ENCODE results near the gene GAS2L2. TPM values are rescaled to one million over a fixed set of nuclear protein-coding genes. Genes with fewer than 3 reads are reported as not detected.

Gene GAS2L2
- total RNA-seq = under 1 TPM in 1 of 2 experiments, not detected in 1; 0.11 TPM

DNA sequence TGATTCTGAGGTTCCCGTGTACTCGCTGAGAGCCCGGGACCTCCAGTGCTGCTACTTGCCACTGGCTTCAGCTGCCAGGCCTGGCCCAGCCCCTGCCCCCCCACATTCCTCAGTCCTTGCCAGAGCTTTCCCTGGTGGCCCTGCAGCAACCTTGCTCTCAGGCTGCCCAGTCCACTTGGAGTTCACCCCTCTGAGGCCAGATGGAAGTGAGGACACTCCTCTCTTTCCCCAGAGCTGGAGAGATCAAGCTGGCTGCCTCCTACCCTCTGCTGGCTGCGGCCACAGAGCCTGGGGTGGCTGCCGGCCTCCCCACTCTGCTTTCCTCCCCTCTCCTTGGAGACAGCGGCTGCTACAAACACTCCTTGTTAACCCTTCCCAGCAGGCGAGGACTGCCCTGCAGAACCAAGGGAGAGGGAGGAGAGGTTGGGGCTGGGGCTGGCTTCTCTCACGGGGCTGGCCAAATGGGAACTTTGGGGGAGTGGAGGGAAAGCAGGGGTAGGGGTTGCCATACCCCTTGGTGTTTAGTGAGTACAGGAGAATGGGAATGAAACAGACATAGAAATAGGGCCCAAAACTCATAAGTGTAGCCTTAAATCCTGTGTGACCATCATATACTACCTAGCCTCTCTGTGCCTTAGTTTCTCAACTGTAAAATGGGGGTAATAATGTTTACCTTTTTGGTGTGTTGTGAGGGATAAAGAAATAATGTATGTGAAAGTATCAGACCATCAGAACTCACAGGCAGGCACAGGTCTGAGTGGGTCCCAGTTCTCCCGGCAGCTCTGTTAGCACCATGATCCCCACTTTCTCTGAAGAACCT is at the start of gene GAS2L2:
TSS of gene GAS2L2 (minus strand) at position 295 of the 820 bp plus-strand sequence. CDS start 389 bp downstream, outside the sequence.
- H3K4me1 Mint-ChIP-seq = peaks cover 7% of the 10 kb centered on the region
- H3K9me3 Mint-ChIP-seq = no peaks in the 10 kb centered on the region
- DNase-seq (no peak), ATAC-seq (ENCODE audit: low read depth) (no peak)
- no peaks in the 10 kb centered on the region for H3K36me3 Mint-ChIP-seq
- no peak within 1 kb of the TSS for H3K27ac Mint-ChIP-seq
- POLR2A ChIA-PET = no interaction called here
- peaks cover 37% of the 10 kb centered on the region for H3K27me3 Mint-ChIP-seq
- no peak within 1 kb of the TSS for H3K4me3 Mint-ChIP-seq

DNA sequence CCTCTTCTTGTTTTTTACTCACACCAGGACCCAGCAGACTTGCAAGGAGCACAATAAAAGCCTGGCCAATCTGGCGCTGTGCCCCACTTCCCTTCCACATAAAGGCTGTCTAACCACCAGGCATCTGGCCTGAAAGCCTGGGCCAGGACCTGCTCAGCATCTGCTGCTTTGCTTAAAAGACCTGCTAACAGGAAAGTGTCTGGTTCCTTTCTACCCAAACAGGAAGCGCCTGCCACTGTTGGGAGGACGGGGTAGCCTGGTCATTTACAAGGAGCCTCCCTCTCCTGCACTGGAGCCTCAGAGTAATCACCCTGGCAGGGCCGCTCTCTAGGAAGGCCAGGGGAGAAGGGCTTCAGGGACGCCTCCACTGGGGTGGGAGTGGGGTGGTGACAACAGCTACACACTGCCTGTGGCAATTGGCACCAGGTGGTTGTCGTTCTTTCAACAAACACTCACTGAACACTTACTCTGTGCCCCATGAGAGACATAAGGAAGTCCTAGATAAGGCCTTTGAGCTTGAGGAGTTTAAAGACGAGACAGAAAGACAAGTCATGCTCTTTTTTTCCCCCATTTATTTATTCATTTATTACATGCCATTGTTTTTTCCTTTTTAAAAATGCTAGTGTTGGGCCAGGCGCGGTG is 48.7 kb upstream of the GAS2L2 start:
- no peaks in the 10 kb centered on the region for H3K36me3 Mint-ChIP-seq
- peak; percentile 40 for DNase-seq
- H3K9me3 Mint-ChIP-seq = no peaks in the 10 kb centered on the region
- peak overlapping the region; percentile 66 for H3K4me3 Mint-ChIP-seq
- H3K4me1 Mint-ChIP-seq = peaks cover 19% of the 10 kb centered on the region
- peaks cover 18% of the 10 kb centered on the region for H3K27me3 Mint-ChIP-seq
- POLR2A ChIA-PET = interaction anchor here (0.6 kb wide), 1 partner anchor 39 kb away, joined by 3 read pairs; no protein-coding TSS in a partner anchor
- H3K27ac Mint-ChIP-seq = peak overlapping the region; percentile 65
- peak; percentile 37 for ATAC-seq (ENCODE audit: low read depth)

DNA sequence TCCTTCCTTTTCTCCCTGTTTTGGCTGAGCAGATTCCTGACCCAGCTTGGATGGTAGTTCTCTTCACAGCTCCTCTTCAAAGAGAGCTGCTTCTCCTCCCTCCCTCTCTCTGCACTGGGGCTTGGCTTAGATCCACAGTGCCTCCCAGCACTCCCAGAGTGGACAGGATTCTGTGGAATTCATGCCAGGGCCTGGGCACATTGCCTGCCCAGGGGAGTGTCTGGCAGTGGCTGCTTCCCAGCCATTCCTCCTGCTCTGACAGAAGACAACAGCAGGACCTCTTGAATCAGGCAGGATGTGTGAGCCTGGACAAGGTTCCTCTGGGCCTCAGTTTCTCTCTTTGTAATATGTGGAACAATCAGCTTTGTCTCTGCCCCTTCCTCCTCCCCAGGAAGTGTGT is 46.9 kb upstream of the GAS2L2 start:
- ATAC-seq (ENCODE audit: low read depth) (no peak), DNase-seq (no peak)
- Mint-ChIP-seq H3K27ac (no peak overlapping the region), H3K4me1 (peaks cover 20% of the 10 kb centered on the region), H3K36me3 (no peaks in the 10 kb centered on the region), H3K27me3 (peaks cover 30% of the 10 kb centered on the region), H3K9me3 (no peaks in the 10 kb centered on the region), H3K4me3 (no peak overlapping the region)
- POLR2A ChIA-PET = interaction anchor here (0.9 kb wide), 1 partner anchor 9 kb away, joined by 5 read pairs; the partner anchor contains the start of gene TAF15

DNA sequence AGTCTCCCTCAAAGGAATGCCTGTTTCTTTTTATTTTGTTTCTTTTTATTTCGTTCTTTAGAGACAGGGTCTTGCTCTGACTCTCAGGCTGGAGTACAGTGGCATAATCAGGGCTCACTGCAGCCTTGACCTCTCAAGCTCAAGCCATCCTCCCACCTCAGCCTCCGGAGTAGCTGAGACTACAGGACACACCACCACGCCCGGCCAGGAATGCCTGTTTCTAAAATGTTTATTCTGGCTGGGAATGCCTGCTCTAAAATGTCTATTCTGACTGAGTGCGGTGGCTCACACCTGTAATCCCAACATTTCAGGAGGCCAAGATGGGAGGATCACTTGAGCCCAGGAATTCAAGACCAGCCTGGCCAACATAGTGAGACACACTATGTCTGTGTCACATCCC is 44.9 kb upstream of the GAS2L2 start:
- Mint-ChIP-seq H3K4me3 (no peak overlapping the region), H3K36me3 (no peaks in the 10 kb centered on the region), H3K27ac (no peak overlapping the region), H3K4me1 (peaks cover 23% of the 10 kb centered on the region), H3K27me3 (peaks cover 50% of the 10 kb centered on the region), H3K9me3 (no peaks in the 10 kb centered on the region)
- DNase-seq = no peak
- POLR2A ChIA-PET = interaction anchor here (4.0 kb wide), 1 partner anchor 11 kb away, joined by 21 read pairs; the partner anchor contains the start of gene TAF15
- ATAC-seq (ENCODE audit: low read depth) = no peak

DNA sequence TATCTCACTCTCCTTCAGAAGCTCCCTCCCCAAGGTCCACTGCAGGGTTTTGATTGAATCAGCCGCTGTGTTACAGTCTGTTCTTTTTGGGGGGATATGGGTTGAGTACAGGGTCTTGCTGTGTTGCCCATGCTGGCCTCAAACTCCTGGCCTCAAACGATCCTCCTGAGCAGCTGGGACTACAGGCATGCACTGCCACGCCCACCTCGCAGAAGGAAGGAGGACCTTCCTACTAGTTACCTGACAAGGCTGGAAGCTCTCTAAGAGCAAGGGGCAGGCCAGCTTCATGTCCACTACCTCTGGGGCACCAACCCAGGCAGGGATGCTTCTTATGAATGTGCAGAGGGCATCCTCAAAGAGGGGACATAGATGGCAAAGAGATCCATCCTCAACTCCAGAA is 44.3 kb upstream of the GAS2L2 start:
- ATAC-seq (ENCODE audit: low read depth) = no peak

DNA sequence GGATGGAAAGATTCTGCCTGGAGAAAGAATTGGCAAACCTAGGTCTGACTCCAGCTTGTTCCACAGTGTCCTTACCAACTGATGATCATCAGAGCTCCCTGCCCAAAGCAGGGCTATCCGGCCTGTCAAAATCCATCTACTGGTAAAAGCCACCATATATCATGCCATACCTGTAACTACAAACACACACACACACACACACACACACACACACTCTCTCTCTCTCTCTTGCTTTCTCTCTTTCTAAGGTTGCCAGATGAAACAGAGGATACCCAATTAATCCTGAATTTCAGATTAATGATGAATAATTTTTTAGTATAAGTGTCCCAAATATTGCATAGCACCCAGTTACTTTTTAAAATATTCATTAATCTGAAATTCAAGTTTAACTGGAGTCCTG is 43.9 kb upstream of the GAS2L2 start:
- peaks cover 22% of the 10 kb centered on the region for H3K4me1 Mint-ChIP-seq
- H3K4me3 Mint-ChIP-seq = no peak overlapping the region
- no peak for ATAC-seq (ENCODE audit: low read depth)
- no peak for DNase-seq
- no peak overlapping the region for H3K27ac Mint-ChIP-seq
- POLR2A ChIA-PET = interaction anchor here (4.0 kb wide), 1 partner anchor 12 kb away, joined by 21 read pairs; the partner anchor contains the start of gene TAF15
- no peaks in the 10 kb centered on the region for H3K9me3 Mint-ChIP-seq
- H3K36me3 Mint-ChIP-seq = no peaks in the 10 kb centered on the region
- peaks cover 58% of the 10 kb centered on the region for H3K27me3 Mint-ChIP-seq

More for the DNA sequence above, 44.3 kb upstream of the GAS2L2 start:
- H3K4me1 Mint-ChIP-seq = peaks cover 23% of the 10 kb centered on the region
- POLR2A ChIA-PET = interaction anchor here (4.0 kb wide), 1 partner anchor 12 kb away, joined by 21 read pairs; the partner anchor contains the start of gene TAF15
- H3K27ac Mint-ChIP-seq = no peak overlapping the region
- peaks cover 54% of the 10 kb centered on the region for H3K27me3 Mint-ChIP-seq
- no peak for DNase-seq
- H3K36me3 Mint-ChIP-seq = no peaks in the 10 kb centered on the region
- no peak overlapping the region for H3K4me3 Mint-ChIP-seq
- H3K9me3 Mint-ChIP-seq = no peaks in the 10 kb centered on the region

DNA sequence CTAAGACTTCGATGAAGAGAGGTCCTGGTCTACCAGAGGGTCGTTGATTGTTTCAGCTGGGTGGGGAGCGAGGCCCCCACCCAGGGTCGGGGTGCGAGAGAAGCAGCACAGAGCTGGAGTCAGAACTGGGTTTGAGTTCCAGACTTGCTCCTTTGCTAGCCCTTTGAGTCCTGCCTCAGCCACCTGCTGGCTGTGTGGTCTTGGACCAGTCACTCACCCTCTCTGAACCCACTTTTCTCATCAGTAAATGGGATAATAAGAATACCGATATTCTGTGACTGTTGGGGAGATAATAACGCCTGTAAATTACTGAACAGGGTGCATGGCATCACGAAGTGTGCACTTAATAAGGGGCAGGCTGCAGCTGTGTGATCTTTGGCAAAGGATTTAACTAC is 42.8 kb upstream of the GAS2L2 start:
- ATAC-seq (ENCODE audit: low read depth) (no peak), DNase-seq (no peak)
- peaks cover 13% of the 10 kb centered on the region for H3K4me1 Mint-ChIP-seq
- H3K9me3 Mint-ChIP-seq = no peaks in the 10 kb centered on the region
- H3K36me3 Mint-ChIP-seq = no peaks in the 10 kb centered on the region
- peak overlapping the region; percentile 76 for H3K4me3 Mint-ChIP-seq
- H3K27ac Mint-ChIP-seq = no peak overlapping the region
- POLR2A ChIA-PET = interaction anchor here (0.7 to 4.0 kb wide), 3 partner anchors 9 to 205 kb away, joined by 3 to 21 read pairs (median 4); partner anchors contain the start of gene TAF15
- H3K27me3 Mint-ChIP-seq = peaks cover 59% of the 10 kb centered on the region

DNA sequence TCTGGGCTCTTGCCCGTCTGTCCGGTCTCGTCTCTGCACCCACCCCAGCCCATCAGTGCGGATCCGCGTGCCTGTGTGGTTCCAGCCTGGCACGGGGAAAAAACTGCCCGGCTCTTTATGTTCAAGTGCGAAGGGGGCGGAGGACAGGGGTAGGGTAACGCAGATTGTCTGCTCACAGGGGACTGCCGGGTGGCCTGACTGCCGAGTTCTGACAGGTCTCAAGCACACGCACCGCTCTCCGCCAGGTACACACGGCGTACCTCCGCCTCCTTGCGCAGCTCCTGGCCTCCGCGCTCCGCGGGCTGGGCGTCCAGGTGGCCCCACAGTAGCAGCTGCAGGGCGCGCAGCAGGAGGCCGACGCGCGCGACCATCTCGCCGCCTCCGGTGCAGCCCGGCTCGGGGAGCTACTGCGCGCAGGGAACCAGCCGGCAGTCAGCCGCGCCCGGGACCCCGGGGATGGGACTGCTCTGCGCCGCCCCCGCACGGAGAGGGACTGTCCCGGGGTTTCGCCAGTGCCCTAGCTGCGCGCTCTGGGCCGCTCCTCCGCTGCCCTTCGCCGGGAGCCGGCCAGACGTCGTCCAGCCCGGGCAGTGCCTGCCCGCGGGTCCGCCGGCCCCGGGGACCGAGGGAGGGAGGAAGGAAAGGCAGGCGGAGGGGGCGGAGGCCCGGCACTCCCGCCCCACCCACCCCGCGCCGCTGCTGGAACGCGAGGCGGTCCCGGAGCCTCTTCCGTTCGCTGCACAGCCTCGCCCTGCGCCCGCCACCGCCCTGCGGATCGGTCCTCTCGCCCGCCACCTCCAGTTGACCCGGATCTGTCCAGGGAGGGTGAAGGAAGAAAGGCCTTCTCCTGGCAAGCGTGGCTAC is 42.2 kb upstream of the GAS2L2 start, which contains the start of gene MMP28:
TSS of gene MMP28 (minus strand) at position 635 of the 864 bp plus-strand sequence. CDS start at position 371, 264 bp downstream.
- Mint-ChIP-seq H3K4me3 (peak within 1 kb of the TSS; percentile 76), H3K27ac (no peak within 1 kb of the TSS), H3K4me1 (peaks cover 12% of the 10 kb centered on the region), H3K9me3 (no peaks in the 10 kb centered on the region), H3K36me3 (no peaks in the 10 kb centered on the region), H3K27me3 (peaks cover 64% of the 10 kb centered on the region)
- POLR2A ChIA-PET = interaction anchor here (0.5 to 4.0 kb wide), 5 partner anchors 9 to 205 kb away, joined by 3 to 21 read pairs (median 3); partner anchors contain the start of genes C17orf50 and TAF15
- DNase-seq (peak; percentile 66), ATAC-seq (ENCODE audit: low read depth) (peak; percentile 82)

DNA sequence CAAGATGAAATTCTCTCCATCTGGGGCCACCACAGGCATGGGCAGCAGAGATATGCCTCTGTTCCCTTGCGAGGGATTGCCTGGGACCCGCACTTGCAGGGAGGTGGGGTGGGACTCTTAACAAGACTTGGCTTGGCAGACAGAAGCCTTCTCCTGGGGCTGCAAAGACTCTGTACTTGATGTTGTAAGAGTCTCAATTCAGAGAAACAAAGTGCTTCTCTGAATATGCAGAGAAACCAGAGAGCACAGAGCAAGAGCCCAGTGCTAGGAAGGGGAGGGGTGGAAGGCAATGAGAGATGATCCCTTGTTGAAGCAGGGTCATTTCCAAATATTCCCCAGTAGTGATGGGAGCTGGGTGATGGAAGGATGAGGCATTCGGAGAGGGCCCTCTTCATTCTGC is 40.2 kb upstream of the GAS2L2 start:
- H3K9me3 Mint-ChIP-seq = no peaks in the 10 kb centered on the region
- POLR2A ChIA-PET = interaction anchor here (2.3 kb wide), 1 partner anchor 29 kb away, joined by 9 read pairs; no protein-coding TSS in a partner anchor
- H3K36me3 Mint-ChIP-seq = no peaks in the 10 kb centered on the region
- ATAC-seq (ENCODE audit: low read depth) = no peak
- H3K4me3 Mint-ChIP-seq = no peak overlapping the region
- no peak overlapping the region for H3K27ac Mint-ChIP-seq
- peaks cover 64% of the 10 kb centered on the region for H3K27me3 Mint-ChIP-seq
- peaks cover 16% of the 10 kb centered on the region for H3K4me1 Mint-ChIP-seq
- DNase-seq = no peak

DNA sequence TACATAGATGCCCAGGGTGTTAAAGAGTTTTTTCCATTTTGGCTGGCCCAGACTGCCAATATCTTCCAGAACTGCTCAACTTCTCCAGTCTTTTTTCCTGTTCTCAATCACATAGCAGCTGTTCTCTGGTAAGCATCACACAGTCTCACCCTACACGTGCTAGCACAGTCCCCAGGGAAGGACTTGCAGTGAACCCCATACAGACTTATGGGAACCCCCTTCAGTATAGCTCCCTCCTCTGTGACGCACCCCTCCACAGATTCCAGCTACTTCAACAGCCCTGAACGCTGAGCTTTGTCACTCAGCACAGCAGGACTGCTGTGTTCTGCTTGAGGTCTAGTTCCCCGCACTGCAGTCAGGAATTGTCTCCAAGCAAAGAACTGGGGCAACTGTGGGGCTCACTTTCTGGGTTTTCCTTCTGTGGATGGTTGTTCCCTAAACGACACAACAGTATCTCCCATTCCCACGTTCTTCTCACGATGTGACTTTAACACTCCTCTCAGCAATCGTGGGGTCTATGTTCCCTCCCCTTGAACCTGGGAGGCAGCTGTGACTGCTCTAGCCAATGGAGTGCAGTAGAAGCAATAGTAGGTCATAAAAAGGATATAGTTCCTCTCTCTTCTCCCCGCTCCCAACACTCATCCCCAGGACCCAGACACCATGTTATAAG is 38.8 kb upstream of the GAS2L2 start:
- no peak for ATAC-seq (ENCODE audit: low read depth)
- no peak for DNase-seq
- Mint-ChIP-seq H3K4me3 (no peak overlapping the region), H3K4me1 (peaks cover 16% of the 10 kb centered on the region), H3K36me3 (no peaks in the 10 kb centered on the region), H3K27me3 (peaks cover 62% of the 10 kb centered on the region), H3K27ac (no peak overlapping the region), H3K9me3 (no peaks in the 10 kb centered on the region)
- POLR2A ChIA-PET = interaction anchor here (2.3 kb wide), 1 partner anchor 28 kb away, joined by 9 read pairs; no protein-coding TSS in a partner anchor

DNA sequence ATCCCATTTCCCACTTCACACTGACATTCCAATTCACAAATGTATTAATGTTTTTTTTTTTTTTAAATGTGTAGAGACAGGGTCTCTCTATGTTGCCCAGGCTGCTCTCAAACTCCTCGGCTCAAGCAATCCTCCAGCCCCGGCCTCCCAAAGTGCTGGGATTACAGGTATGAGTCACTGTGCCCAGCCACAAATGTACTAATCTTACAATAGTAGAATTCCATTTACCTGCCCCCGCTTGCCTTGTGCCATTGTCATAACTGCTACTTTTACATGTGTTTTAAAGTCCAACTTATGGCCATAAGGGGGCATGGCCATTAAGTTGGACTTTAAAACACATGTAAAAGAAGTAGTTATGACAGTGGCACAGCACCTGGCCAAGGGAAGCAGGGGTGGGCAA is 37.8 kb upstream of the GAS2L2 start:
- Mint-ChIP-seq H3K27ac (no peak overlapping the region), H3K27me3 (peaks cover 53% of the 10 kb centered on the region), H3K4me1 (peaks cover 14% of the 10 kb centered on the region), H3K9me3 (no peaks in the 10 kb centered on the region), H3K36me3 (no peaks in the 10 kb centered on the region), H3K4me3 (no peak overlapping the region)
- ATAC-seq (ENCODE audit: low read depth) = no peak
- DNase-seq = no peak
- POLR2A ChIA-PET = no interaction called here
